Mucosa of stomach (tissue), 1 donor: ENCODE data around the gene CCR3.
"Not testable (repeated sequence)": the region's sequence is repeated elsewhere in the genome, so short reads cannot be mapped to it uniquely, and the experiment has no call there.

ENCODE experiments used
- H3K27me3 ChIP-seq: one replicate; pipeline ENCODE4 v1.7.0; 2013; ENCODE audit warnings: mild to moderate bottlenecking, low read length; ENCODE audit not compliant: control insufficient read depth, insufficient read depth
- H3K36me3 ChIP-seq: one replicate; pipeline ENCODE4 v1.7.0; 2013; ENCODE audit warnings: low read length; ENCODE audit not compliant: control insufficient read depth, insufficient read depth
- H3K4me1 ChIP-seq: one replicate; pipeline ENCODE4 v1.7.0; 2013; ENCODE audit warnings: mild to moderate bottlenecking, low read length; ENCODE audit not compliant: control insufficient read depth, insufficient read depth
- H3K4me3 ChIP-seq: one replicate; pipeline ENCODE4 v1.7.0; 2013; ENCODE audit warnings: low read length
- H3K9ac ChIP-seq: one replicate; pipeline ENCODE4 v1.7.0; 2013; ENCODE audit warnings: mild to moderate bottlenecking, low read length, moderate library complexity
- H3K9me3 ChIP-seq: one replicate; pipeline ENCODE4 v1.7.0; 2013; ENCODE audit warnings: mild to moderate bottlenecking, low read length, moderate library complexity; ENCODE audit not compliant: control insufficient read depth
- donor health status: Pancreatic carcinoma.

Gene CCR3

GRCh38 chr3:46242120-46242519, at the start of gene CCR3:
CCR3 (plus strand) TSS chr3:46242460; CDS start chr3:46265159, 22,699 bp downstream.
- Histone ChIP-seq H3K9me3 (no peaks in the 10 kb centered on the region), H3K4me1 (no peaks in the 10 kb centered on the region), H3K4me3 (no peak within 1 kb of the TSS), H3K27me3 (no peaks in the 10 kb centered on the region), H3K36me3 (no peaks in the 10 kb centered on the region), H3K9ac (no peak within 1 kb of the TSS)

- H3K27me3 ChIP-seq: no peaks in the 10 kb centered on the region
- no peak overlapping the region for H3K9ac ChIP-seq
- no peaks in the 10 kb centered on the region for H3K4me1 ChIP-seq
- H3K9me3 ChIP-seq: no peaks in the 10 kb centered on the region
- H3K36me3 ChIP-seq: no peaks in the 10 kb centered on the region
- no peak overlapping the region for H3K4me3 ChIP-seq
These were observed 49.3 kb upstream of the CCR3 start for GRCh38 chr3:46192939-46193338.

- Histone ChIP-seq H3K4me3 (no peak overlapping the region), H3K4me1 (no peaks in the 10 kb centered on the region), H3K9ac (no peak overlapping the region), H3K9me3 (no peaks in the 10 kb centered on the region), H3K27me3 (no peaks in the 10 kb centered on the region), H3K36me3 (no peaks in the 10 kb centered on the region)
These were observed 48.8 kb upstream of the CCR3 start for GRCh38 chr3:46193436-46193835.

- H3K36me3 ChIP-seq: no peaks in the 10 kb centered on the region
- no peak overlapping the region for H3K9ac ChIP-seq
- H3K4me3 ChIP-seq: no peak overlapping the region
- H3K27me3 ChIP-seq: no peaks in the 10 kb centered on the region
- no peaks in the 10 kb centered on the region for H3K4me1 ChIP-seq
- no peaks in the 10 kb centered on the region for H3K9me3 ChIP-seq
These were observed 47.2 kb upstream of the CCR3 start for GRCh38 chr3:46194868-46195553.

GRCh38 chr3:46196261-46196957, 45.9 kb upstream of the CCR3 start:
- no peaks in the 10 kb centered on the region for H3K4me1 ChIP-seq
- H3K4me3 ChIP-seq: no peak overlapping the region
- no peaks in the 10 kb centered on the region for H3K9me3 ChIP-seq
- no peak overlapping the region for H3K9ac ChIP-seq
- no peaks in the 10 kb centered on the region for H3K36me3 ChIP-seq
- no peaks in the 10 kb centered on the region for H3K27me3 ChIP-seq

GRCh38 chr3:46200211-46200610, 42.0 kb upstream of the CCR3 start:
- Histone ChIP-seq H3K36me3 (no peaks in the 10 kb centered on the region), H3K9me3 (no peaks in the 10 kb centered on the region), H3K4me1 (no peaks in the 10 kb centered on the region), H3K9ac (no peak overlapping the region), H3K27me3 (no peaks in the 10 kb centered on the region), H3K4me3 (no peak overlapping the region)

- Histone ChIP-seq H3K36me3 (no peaks in the 10 kb centered on the region), H3K9ac (no peak overlapping the region)
These were observed 41.5 kb upstream of the CCR3 start for GRCh38 chr3:46200790-46201189.

GRCh38 chr3:46202535-46202934, 39.7 kb upstream of the CCR3 start:
- Histone ChIP-seq H3K9ac (no peak overlapping the region), H3K4me3 (no peak overlapping the region), H3K36me3 (no peaks in the 10 kb centered on the region), H3K27me3 (no peaks in the 10 kb centered on the region), H3K9me3 (no peaks in the 10 kb centered on the region), H3K4me1 (no peaks in the 10 kb centered on the region)

More at GRCh38 chr3:46200790-46201189, 41.5 kb upstream of the CCR3 start:
- Histone ChIP-seq H3K27me3 (no peaks in the 10 kb centered on the region), H3K4me1 (no peaks in the 10 kb centered on the region), H3K9me3 (no peaks in the 10 kb centered on the region), H3K4me3 (no peak overlapping the region)

- H3K4me1 ChIP-seq: no peaks in the 10 kb centered on the region
- H3K4me3 ChIP-seq: no peak overlapping the region
- H3K27me3 ChIP-seq: no peaks in the 10 kb centered on the region
- H3K9me3 ChIP-seq: no peaks in the 10 kb centered on the region
- H3K36me3 ChIP-seq: no peaks in the 10 kb centered on the region
- no peak overlapping the region for H3K9ac ChIP-seq
These were observed 38.6 kb upstream of the CCR3 start for GRCh38 chr3:46203681-46204080.

GRCh38 chr3:46205286-46205960, 36.8 kb upstream of the CCR3 start:
- H3K4me3 ChIP-seq: no peak overlapping the region
- H3K4me1 ChIP-seq: no peaks in the 10 kb centered on the region
- H3K36me3 ChIP-seq: no peaks in the 10 kb centered on the region
- no peaks in the 10 kb centered on the region for H3K27me3 ChIP-seq
- H3K9ac ChIP-seq: no peak overlapping the region
- H3K9me3 ChIP-seq: no peaks in the 10 kb centered on the region

GRCh38 chr3:46206282-46207015, 35.8 kb upstream of the CCR3 start:
- no peak overlapping the region for H3K4me3 ChIP-seq
- no peaks in the 10 kb centered on the region for H3K4me1 ChIP-seq
- no peak overlapping the region for H3K9ac ChIP-seq
- H3K9me3 ChIP-seq: no peaks in the 10 kb centered on the region
- H3K27me3 ChIP-seq: no peaks in the 10 kb centered on the region
- H3K36me3 ChIP-seq: no peaks in the 10 kb centered on the region

GRCh38 chr3:46207514-46207913, 34.7 kb upstream of the CCR3 start:
- H3K4me3 ChIP-seq, H3K9ac ChIP-seq, H3K9me3 ChIP-seq, H3K4me1 ChIP-seq, H3K36me3 ChIP-seq, H3K27me3 ChIP-seq: not testable (repeated sequence)
